ENCODE data around the gene POLDIP3.

POLDIP3 gene

GRCh38 chr22:42587588-42588175, 27.0 kb downstream of the POLDIP3 start:
- Histone ChIP-seq H3K4me2 (ENCODE audit: low read depth, low read length, poor library complexity, severe bottlenecking) (no peak overlapping the region), H3K27ac (ENCODE audit: low read depth, low read length) (no peak overlapping the region), H3K79me2 (ENCODE audit: insufficient read depth, low read length) (no peaks in the 10 kb centered on the region), H3K36me3 (ENCODE audit: low read length) (peaks cover 14% of the 10 kb centered on the region), H4K20me1 (ENCODE audit: low read depth, low read length) (no peaks in the 10 kb centered on the region), H3F3A (ENCODE audit: insufficient read depth) (peaks cover 18% of the 10 kb centered on the region; the same call in 1 of the 2 replicates), H3K4me3 (ENCODE audit: insufficient read depth, low read length, poor library complexity, severe bottlenecking) (no peak overlapping the region), H3K27me3 (ENCODE audit: low read length) (no peaks in the 10 kb centered on the region), H3K9me2 (replicated peaks; ENCODE audit: insufficient read depth, low read length) (no peaks in the 10 kb centered on the region), H3K9ac (ENCODE audit: low read length) (no peak overlapping the region), H2AFZ (ENCODE audit: low read depth, low read length, severe bottlenecking) (no peak overlapping the region), H3K9me3 (ENCODE audit: insufficient read depth, low read length) (no peaks in the 10 kb centered on the region)
- TF ChIP-seq EZH2phosphoT487 (conservative IDR thresholded peaks at IDR 0.05; ENCODE audit: low read length), result no peak
- TF ChIP-seq CTCF (IDR thresholded peaks at IDR 0.05; ENCODE audit: insufficient read depth, low read length, poor library complexity, severe bottlenecking), result no peak

DNA sequence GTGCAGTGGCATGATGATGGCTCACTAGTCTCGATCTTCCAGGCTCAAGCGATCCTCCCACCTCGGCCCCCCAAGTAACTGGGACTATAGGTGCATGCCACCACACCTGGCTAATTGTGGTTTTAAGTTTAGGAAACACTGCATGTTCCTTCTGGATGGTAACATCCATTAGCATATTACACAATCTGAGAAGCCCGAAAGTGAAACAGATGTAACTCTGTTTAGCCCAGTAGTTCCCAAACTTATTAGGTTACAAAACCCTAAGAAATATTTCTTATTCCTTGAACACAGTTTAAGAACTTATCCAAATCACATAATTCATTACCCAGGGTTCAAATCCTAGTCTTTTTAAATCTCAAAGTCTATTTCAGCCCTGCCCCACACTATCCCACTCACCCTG, 28.3 kb downstream of the POLDIP3 start:
- H3K27ac ChIP-seq (ENCODE audit: low read depth, low read length), result no peak overlapping the region
- H3K9ac ChIP-seq (ENCODE audit: low read length), result no peak overlapping the region
- peaks cover 12% of the 10 kb centered on the region for H3K36me3 ChIP-seq (ENCODE audit: low read length)

GRCh38 chr22:42585096-42585495, 29.6 kb downstream of the POLDIP3 start:
- Histone ChIP-seq H3K36me3 (ENCODE audit: low read length) (peaks cover 8% of the 10 kb centered on the region; the same call in 1 of the 2 replicates), H3K27ac (ENCODE audit: low read depth, low read length) (no peak overlapping the region), H3K4me2 (ENCODE audit: low read depth, low read length, poor library complexity, severe bottlenecking) (no peak overlapping the region), H3K27me3 (ENCODE audit: low read length) (no peaks in the 10 kb centered on the region), H4K20me1 (ENCODE audit: low read depth, low read length) (no peaks in the 10 kb centered on the region), H2AFZ (ENCODE audit: low read depth, low read length, severe bottlenecking) (no peak overlapping the region), H3F3A (ENCODE audit: insufficient read depth) (peaks cover 14% of the 10 kb centered on the region; the same call in 1 of the 2 replicates), H3K79me2 (ENCODE audit: insufficient read depth, low read length) (peaks cover 10% of the 10 kb centered on the region), H3K9me2 (replicated peaks; ENCODE audit: insufficient read depth, low read length) (no peaks in the 10 kb centered on the region), H3K4me3 (ENCODE audit: insufficient read depth, low read length, poor library complexity, severe bottlenecking) (no peak overlapping the region), H3K9me3 (ENCODE audit: insufficient read depth, low read length) (no peaks in the 10 kb centered on the region), H3K9ac (ENCODE audit: low read length) (no peak overlapping the region)
- TF ChIP-seq CTCF (IDR thresholded peaks at IDR 0.05; ENCODE audit: insufficient read depth, low read length, poor library complexity, severe bottlenecking) (no peak), EZH2phosphoT487 (conservative IDR thresholded peaks at IDR 0.05; ENCODE audit: low read length) (no peak)

More for the DNA sequence above, 28.3 kb downstream of the POLDIP3 start:
- no peaks in the 10 kb centered on the region for H3K9me3 ChIP-seq (ENCODE audit: insufficient read depth, low read length)
- H4K20me1 ChIP-seq (ENCODE audit: low read depth, low read length), result no peaks in the 10 kb centered on the region
- no peak overlapping the region for H2AFZ ChIP-seq (ENCODE audit: low read depth, low read length, severe bottlenecking)
- H3K9me2 ChIP-seq (replicated peaks; ENCODE audit: insufficient read depth, low read length), result no peaks in the 10 kb centered on the region
- H3K4me3 ChIP-seq (ENCODE audit: insufficient read depth, low read length, poor library complexity, severe bottlenecking), result no peak overlapping the region
- H3K79me2 ChIP-seq (ENCODE audit: insufficient read depth, low read length), result peaks cover 4% of the 10 kb centered on the region; the same call in 1 of the 2 replicates
- TF ChIP-seq EZH2phosphoT487 (conservative IDR thresholded peaks at IDR 0.05; ENCODE audit: low read length), result no peak
- TF ChIP-seq CTCF (IDR thresholded peaks at IDR 0.05; ENCODE audit: insufficient read depth, low read length, poor library complexity, severe bottlenecking), result no peak
- no peak overlapping the region for H3K4me2 ChIP-seq (ENCODE audit: low read depth, low read length, poor library complexity, severe bottlenecking)
- peaks cover 17% of the 10 kb centered on the region; the same call in 1 of the 2 replicates for H3F3A ChIP-seq (ENCODE audit: insufficient read depth)
- no peaks in the 10 kb centered on the region for H3K27me3 ChIP-seq (ENCODE audit: low read length)

All from SU-DHL-6 (cell line).